Hepatocyte (in vitro differentiated cells): ENCODE data around the gene NCF4.

Source experiments
- EZH2 ChIP-seq: fragments of 200-600 bp; sonication (generic); IDR thresholded peaks from 2 replicates; pipeline ENCODE4 v1.6.1; 2016; ENCODE audit warnings: antibody characterized with exemption, mild to moderate bottlenecking, borderline replicate concordance
- EZH2phosphoT487 ChIP-seq: fragments of 200-600 bp; sonication (generic); IDR thresholded peaks from one replicate; pipeline ENCODE4 v1.6.1; 2018; ENCODE audit warnings: antibody characterized with exemption, mild to moderate bottlenecking, low read depth, moderate library complexity; ENCODE audit not compliant: unreplicated experiment, severe bottlenecking
- TF ChIP-seq, protein P1 (sequence below): fragments of 200-600 bp; sonication (generic); IDR thresholded peaks from 2 replicates; pipeline ENCODE4 v1.5.1; 2016; ENCODE audit warnings: antibody characterized with exemption, mild to moderate bottlenecking; ENCODE audit not compliant: poor library complexity

DNA sequence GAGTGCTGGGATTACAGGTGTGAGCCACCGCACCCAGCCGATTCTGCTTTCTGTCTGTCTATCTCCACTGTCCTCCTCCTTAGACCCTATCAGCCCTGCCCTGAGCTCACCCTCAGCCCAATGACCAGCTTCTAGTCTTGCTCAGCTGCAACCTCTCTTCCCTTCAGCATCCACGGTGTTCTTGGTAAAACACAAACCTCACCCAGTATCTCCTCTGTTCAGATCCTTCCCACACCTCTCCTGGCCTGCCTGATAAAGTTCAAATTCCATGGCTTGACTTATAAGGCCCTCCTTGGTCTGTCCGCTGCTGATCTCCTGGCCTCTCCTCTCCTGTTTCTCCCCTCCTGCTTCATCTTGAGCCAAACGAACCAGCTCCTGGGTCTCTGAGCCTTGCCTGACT lies 14.5 kb upstream of the NCF4 start:
- TF ChIP-seq, protein P1, sequence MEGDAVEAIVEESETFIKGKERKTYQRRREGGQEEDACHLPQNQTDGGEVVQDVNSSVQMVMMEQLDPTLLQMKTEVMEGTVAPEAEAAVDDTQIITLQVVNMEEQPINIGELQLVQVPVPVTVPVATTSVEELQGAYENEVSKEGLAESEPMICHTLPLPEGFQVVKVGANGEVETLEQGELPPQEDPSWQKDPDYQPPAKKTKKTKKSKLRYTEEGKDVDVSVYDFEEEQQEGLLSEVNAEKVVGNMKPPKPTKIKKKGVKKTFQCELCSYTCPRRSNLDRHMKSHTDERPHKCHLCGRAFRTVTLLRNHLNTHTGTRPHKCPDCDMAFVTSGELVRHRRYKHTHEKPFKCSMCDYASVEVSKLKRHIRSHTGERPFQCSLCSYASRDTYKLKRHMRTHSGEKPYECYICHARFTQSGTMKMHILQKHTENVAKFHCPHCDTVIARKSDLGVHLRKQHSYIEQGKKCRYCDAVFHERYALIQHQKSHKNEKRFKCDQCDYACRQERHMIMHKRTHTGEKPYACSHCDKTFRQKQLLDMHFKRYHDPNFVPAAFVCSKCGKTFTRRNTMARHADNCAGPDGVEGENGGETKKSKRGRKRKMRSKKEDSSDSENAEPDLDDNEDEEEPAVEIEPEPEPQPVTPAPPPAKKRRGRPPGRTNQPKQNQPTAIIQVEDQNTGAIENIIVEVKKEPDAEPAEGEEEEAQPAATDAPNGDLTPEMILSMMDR, result no peak
- TF ChIP-seq EZH2, result no peak
- TF ChIP-seq EZH2phosphoT487, result no peak
